ENCODE results near the gene SLC1A4. TPM values are rescaled to one million over a fixed set of nuclear protein-coding genes. Genes with fewer than 3 reads are reported as not detected.

Gene SLC1A4
- total and polyA plus RNA-seq, 2 donors from 2014 or later = 2.1 to 10.6 TPM

DNA sequence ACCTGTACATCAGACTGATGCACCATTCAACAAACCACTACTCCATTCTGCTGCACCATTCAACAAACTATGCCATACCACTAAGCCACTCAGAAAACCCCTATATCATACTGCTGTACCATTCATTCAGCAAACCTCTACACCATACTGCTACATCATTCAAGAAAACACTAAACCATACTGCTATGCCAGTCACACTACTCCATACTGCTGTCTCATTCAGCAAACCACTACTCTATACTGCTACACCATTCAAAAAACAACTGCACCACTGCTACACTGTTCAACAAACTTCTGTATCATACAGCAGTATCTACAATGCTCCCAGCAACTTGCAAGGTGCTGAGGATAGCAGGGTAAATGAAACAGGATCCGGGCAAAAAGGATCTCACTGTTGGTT, 12.9 kb upstream of the SLC1A4 start:
- intact Hi-C loops (cut with DNase I) = no loop called here
- FAIRE-seq (no peak), DNase-seq (no peak)
- H3K4me1 ChIP-seq (ENCODE audit: control insufficient read depth in 2 of 3, insufficient read depth in 2 of 3, low read depth in 1 of 3, low read length in 3 of 3) = peaks cover 0 to 4% (median 0%) of the 10 kb centered on the region in 3 donors
- no peak overlapping the region for H3K9ac ChIP-seq (ENCODE audit: low read length in 3 of 3)
- H3K9me3 ChIP-seq (ENCODE audit: control insufficient read depth in 2 of 3, insufficient read depth in 1 of 3, low read length in 3 of 3) = no peaks in the 10 kb centered on the region
- no peaks in the 10 kb centered on the region for H3K36me3 ChIP-seq (ENCODE audit: control insufficient read depth in 2 of 3, insufficient read depth in 3 of 3, low read length in 3 of 3)
- H3K27ac ChIP-seq (ENCODE audit: low read depth in 2 of 2, low read length in 2 of 2) = no peak overlapping the region
- no peak overlapping the region for H3K4me3 ChIP-seq (ENCODE audit: low read length in 3 of 3)
- TF ChIP-seq, protein P1, sequence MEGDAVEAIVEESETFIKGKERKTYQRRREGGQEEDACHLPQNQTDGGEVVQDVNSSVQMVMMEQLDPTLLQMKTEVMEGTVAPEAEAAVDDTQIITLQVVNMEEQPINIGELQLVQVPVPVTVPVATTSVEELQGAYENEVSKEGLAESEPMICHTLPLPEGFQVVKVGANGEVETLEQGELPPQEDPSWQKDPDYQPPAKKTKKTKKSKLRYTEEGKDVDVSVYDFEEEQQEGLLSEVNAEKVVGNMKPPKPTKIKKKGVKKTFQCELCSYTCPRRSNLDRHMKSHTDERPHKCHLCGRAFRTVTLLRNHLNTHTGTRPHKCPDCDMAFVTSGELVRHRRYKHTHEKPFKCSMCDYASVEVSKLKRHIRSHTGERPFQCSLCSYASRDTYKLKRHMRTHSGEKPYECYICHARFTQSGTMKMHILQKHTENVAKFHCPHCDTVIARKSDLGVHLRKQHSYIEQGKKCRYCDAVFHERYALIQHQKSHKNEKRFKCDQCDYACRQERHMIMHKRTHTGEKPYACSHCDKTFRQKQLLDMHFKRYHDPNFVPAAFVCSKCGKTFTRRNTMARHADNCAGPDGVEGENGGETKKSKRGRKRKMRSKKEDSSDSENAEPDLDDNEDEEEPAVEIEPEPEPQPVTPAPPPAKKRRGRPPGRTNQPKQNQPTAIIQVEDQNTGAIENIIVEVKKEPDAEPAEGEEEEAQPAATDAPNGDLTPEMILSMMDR (IDR thresholded peaks at IDR 0.05; ENCODE audit: borderline replicate concordance, extremely low read depth, insufficient read depth) = no peak
- no peaks in the 10 kb centered on the region for H3K27me3 ChIP-seq (ENCODE audit: control insufficient read depth, insufficient read depth, low read length)

DNA sequence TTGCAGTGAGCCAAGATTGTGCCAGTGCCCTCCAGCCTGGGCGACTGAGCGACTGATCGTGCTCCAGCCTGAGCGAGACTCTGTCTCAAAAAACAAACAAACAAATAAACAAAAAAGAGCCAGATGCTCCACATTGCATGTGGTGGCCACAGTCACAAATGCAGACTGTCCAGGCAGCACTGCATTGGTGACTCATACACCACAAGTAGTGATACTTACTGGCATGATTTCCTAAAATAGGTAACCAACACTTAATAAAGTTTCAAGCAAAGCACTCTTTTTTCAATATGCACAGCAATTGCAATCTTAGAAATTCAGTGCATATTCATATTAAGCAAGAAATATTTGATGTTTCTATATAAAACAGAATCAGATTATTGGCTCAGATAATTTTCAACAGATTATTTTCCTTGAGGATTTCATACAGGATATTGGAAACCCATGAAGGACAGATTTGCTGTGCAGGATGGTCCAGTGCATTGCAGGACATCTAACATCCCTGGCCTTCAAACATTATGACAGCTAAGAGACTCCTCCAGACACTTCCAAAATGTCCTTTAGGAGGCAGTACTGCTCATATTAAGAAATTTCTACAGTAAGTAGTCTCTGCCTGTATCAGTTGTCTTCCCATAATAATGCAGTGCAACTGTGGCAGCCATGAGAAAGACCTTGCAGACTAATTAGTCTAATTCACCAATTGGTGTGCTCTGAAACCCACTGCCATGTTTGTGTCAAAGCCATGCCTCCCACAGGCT, 10.5 kb upstream of the SLC1A4 start:
- Histone ChIP-seq H3K9ac (ENCODE audit: low read length in 3 of 3) (no peak overlapping the region), H3K4me3 (ENCODE audit: low read length in 3 of 3) (no peak overlapping the region), H3K9me3 (ENCODE audit: control insufficient read depth in 2 of 3, insufficient read depth in 1 of 3, low read length in 3 of 3) (no peaks in the 10 kb centered on the region), H3K36me3 (ENCODE audit: control insufficient read depth in 2 of 3, insufficient read depth in 3 of 3, low read length in 3 of 3) (no peaks in the 10 kb centered on the region), H3K27me3 (ENCODE audit: control insufficient read depth, insufficient read depth, low read length) (no peaks in the 10 kb centered on the region), H3K27ac (ENCODE audit: low read depth in 2 of 2, low read length in 2 of 2) (no peak overlapping the region), H3K4me1 (ENCODE audit: control insufficient read depth in 2 of 3, insufficient read depth in 2 of 3, low read depth in 1 of 3, low read length in 3 of 3) (peaks cover 0 to 4% (median 0%) of the 10 kb centered on the region in 3 donors)
- intact Hi-C loops (cut with DNase I) = no loop called here
- FAIRE-seq = no peak
- TF ChIP-seq, protein P1 (IDR thresholded peaks at IDR 0.05; ENCODE audit: borderline replicate concordance, extremely low read depth, insufficient read depth) = no peak
- no peak for DNase-seq

DNA sequence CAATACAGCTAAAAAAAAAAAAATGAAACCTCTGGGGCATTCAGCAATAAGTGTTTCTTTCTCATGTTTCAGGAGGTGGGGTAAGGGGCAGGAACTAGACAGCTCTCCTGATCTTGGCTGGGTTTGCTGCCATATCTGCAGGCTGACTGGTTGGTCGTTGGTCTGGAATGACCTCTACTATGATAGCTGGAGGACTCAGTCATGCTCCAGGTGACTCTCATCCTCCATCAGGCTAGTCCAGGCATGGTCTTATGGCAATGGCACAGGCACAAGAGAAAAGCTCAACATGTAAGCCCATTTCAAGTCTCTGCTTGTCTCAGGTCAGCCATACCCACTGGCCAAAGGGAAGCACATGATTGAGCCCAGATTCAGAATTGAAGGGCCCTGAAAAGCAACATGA, 9.5 kb upstream of the SLC1A4 start:
- no peak for DNase-seq
- H3K27ac ChIP-seq (ENCODE audit: low read depth in 2 of 2, low read length in 2 of 2) = no peak overlapping the region
- no peak for FAIRE-seq

More for the DNA sequence above, 9.5 kb upstream of the SLC1A4 start:
- H3K9ac ChIP-seq (ENCODE audit: low read length in 3 of 3) = no peak overlapping the region
- H3K9me3 ChIP-seq (ENCODE audit: control insufficient read depth in 2 of 3, insufficient read depth in 1 of 3, low read length in 3 of 3) = no peaks in the 10 kb centered on the region
- H3K27me3 ChIP-seq (ENCODE audit: control insufficient read depth, insufficient read depth, low read length) = no peaks in the 10 kb centered on the region
- H3K4me3 ChIP-seq (ENCODE audit: low read length in 3 of 3) = no peak overlapping the region
- peaks cover 0 to 4% (median 0%) of the 10 kb centered on the region in 3 donors for H3K4me1 ChIP-seq (ENCODE audit: control insufficient read depth in 2 of 3, insufficient read depth in 2 of 3, low read depth in 1 of 3, low read length in 3 of 3)
- intact Hi-C loops (cut with DNase I) = no loop called here
- H3K36me3 ChIP-seq (ENCODE audit: control insufficient read depth in 2 of 3, insufficient read depth in 3 of 3, low read length in 3 of 3) = no peaks in the 10 kb centered on the region
- TF ChIP-seq, protein P1 (IDR thresholded peaks at IDR 0.05; ENCODE audit: borderline replicate concordance, extremely low read depth, insufficient read depth) = no peak
